NK-92 treated with Interleukin-12 subunit alpha and Interleukin-12 subunit beta, amount 100 ng/mL, for 24 hours (cell line): ENCODE results near the gene CPLANE2.
"Not testable (repeated sequence)": the region's sequence is repeated elsewhere in the genome, so short reads cannot be mapped to it uniquely, and the experiment has no call there.

Experiments used
- DNase-seq: peaks from one replicate; lab custom pipeline; 2025; lab: John Stamatoyannopoulos, UW

Gene CPLANE2

GRCh38 chr1:16248603-16249516, 11.9 kb upstream of the CPLANE2 start:
- no peak for DNase-seq

GRCh38 chr1:16248007-16248436, 11.0 kb upstream of the CPLANE2 start:
- DNase-seq, result no peak

DNA sequence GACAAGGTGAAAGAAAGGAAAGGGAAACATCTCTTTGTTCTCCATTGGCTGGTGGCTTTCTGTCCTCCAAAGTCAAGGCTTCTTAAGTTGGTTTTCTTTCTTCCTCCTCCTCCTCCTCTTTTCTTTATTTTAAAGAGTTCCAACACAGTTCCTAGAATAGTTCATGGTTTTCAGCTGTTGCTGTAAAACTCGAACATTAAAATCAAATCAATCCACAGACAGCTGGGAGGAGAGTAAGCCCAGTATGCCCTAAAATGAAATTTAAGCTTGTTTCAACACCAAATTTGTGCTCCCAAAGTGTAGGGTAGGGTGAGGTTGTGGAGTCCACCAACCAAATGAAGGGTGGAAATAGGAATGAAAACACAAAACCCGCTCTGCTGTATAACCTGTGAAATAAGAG, 10.5 kb upstream of the CPLANE2 start:
- no peak for DNase-seq

GRCh38 chr1:16246961-16247360, 10.0 kb upstream of the CPLANE2 start:
- DNase-seq, result no peak

- not testable (repeated sequence) for DNase-seq
Measured at GRCh38 chr1:16246239-16246638, 9.3 kb upstream of the CPLANE2 start.

- DNase-seq, result no peak
Measured at GRCh38 chr1:16245476-16246196, 8.7 kb upstream of the CPLANE2 start.

DNA sequence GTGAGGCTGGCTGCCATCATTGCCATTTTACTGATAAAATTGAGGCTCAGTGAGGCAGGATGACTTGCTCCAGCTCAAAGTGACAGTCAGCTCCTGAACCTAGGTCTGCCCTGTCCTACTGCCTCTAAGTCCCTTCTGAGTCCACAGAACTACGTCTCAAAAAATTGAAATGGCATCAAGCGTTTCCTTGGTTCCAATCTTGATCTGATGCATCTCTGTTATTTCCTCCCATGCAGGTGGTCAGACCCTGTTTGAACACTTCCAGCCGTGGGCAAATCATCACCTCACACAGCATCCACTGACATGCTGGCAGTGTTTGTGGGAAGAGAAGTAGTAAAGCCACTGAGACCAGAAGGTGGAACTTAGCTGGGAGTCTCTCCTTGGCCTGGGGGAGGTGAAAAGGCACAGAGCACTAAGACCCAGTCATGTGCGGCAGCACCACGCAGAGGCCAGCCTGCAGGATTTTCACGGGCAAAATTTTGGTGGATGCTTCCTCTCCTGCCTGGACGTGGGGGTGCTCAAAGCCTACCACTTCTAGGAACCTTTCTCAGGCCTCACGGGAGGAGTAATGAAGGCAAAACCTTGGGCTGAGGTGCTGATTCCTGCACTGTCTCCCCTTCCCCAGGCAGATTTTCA, 7.8 kb upstream of the CPLANE2 start:
- DNase-seq, result no peak

DNA sequence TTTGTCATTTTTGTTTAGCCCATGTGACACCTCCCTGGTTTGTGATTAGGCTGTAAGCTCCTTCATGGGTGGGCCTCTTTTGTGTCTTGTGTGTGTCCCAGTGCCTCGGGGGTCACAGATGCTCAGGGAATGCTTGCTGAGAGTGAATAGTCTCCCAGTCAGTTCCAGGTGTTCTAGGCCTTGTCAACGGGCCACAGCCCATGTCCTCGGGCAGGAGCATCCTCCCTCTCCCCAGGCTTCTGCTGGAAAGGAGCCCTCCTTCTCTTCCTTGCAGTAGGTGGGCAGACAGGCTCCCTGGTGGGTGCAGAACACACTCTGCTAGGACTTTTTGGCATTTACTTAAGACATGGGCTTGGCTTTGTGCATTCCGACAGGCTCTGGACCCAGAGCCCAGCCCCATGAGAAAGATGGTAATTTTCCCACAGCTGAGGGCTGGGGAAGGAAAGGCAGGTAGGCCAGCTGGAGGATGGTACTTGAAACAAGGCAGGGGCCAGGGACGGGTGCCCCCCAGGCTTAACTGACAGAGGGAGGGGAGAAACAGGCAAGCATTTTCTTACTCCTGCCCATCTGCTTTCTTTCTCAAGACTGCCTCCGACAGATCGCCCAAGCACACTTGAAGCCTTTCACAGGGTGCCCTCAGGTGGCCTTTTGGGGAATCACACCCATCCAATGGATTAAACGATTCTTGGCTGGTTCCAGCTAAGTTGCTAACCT, 7.1 kb upstream of the CPLANE2 start:
- peak; percentile 39 for DNase-seq

- no peak for DNase-seq
Measured at GRCh38 chr1:16243215-16243610, 6.2 kb upstream of the CPLANE2 start.

DNA sequence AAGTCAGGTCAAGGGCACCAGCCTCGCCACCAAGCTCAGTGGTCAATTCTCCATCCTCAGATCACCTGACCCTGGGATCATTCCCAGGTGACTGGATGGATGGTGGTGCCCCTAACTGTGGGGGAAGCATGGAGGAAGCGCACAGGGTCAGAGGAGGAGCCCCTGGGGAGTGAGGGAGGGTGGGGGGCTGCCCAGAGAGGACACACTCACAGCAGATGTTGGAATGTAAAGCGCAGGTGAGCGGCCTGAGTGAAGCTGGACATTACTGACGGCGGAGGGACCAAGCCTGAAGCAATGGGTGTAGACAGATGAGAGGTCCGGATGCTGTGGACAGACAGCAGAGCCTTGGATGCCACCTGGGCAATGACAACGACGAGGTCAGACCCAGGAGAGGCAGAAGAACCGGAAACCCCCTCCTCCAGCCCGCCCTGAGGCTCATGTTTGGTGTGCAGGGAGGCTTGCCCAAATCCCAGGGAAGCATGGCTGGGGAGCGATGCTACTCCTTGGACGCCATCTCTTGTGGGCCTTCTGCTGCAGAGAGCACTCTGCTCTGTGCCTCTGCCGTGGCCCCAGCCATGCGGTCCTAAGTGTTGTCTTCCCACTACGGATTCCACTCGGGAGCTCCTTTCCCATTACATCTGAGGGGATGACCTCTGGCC, 5.7 kb upstream of the CPLANE2 start:
- no peak for DNase-seq

GRCh38 chr1:16241221-16241708, 4.3 kb upstream of the CPLANE2 start:
- no peak for DNase-seq

DNA sequence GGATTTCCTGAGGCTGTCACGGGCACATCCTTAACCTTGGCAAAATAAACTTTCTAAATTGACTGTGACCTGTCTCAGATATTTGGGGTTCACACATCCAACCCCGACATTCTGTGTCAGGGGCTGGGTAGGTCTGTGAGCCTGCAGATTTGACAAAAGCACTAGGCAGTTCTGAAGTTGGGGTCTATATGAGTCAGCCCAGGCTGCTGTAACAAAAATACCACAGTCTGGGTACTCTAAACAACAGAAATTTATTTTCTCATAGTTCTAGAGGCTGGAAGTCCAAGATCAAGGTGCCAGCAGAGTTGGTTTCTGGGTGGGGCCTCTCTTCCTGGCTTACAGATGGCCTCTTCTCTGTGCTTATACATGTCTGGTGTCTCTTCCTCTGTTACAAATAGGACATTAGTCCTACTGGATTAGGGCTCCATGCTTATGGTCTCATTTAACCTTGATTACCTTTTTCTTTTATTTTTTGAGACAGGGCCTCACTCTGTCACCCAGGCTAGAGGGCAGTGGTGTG, 3.0 kb upstream of the CPLANE2 start:
- DNase-seq, result no peak

GRCh38 chr1:16237343-16237830, 404 bp upstream of the CPLANE2 start:
- DNase-seq, result no peak

DNA sequence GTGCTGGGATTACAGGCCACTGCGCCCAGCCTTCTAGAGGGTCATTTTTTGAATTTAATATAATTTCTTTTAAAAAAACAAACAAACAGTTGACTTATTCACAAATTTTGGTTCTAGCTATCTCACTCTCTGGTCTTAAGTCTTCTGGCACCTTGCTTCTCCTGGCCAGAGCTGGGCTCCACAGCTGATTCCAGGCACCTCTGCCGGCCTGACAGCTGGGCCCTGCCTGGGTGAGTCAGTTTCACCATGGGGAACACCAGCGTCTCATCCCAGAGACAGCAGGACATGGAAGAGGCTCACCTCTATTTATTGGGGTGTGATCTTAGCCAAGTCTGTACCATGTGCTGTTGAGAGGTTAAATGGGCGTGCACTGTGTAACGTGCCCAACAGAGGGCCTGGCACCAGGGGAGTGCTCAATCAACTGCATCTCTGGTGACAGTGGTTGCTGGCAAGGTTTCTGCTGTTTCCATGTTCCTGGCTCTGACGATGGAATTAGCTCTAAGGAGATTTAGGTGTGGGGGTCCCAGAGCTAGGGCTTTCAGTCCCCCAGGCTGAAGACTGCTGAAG, 956 bp downstream of the CPLANE2 start:
- peak; percentile 15 for DNase-seq

- no peak for DNase-seq
Measured at GRCh38 chr1:16235347-16235746, 1.6 kb downstream of the CPLANE2 start.

- no peak for DNase-seq
Measured at GRCh38 chr1:16233431-16233830, 3.6 kb downstream of the CPLANE2 start.

- no peak for DNase-seq
Measured at GRCh38 chr1:16232316-16232710, 4.7 kb downstream of the CPLANE2 start.

DNA sequence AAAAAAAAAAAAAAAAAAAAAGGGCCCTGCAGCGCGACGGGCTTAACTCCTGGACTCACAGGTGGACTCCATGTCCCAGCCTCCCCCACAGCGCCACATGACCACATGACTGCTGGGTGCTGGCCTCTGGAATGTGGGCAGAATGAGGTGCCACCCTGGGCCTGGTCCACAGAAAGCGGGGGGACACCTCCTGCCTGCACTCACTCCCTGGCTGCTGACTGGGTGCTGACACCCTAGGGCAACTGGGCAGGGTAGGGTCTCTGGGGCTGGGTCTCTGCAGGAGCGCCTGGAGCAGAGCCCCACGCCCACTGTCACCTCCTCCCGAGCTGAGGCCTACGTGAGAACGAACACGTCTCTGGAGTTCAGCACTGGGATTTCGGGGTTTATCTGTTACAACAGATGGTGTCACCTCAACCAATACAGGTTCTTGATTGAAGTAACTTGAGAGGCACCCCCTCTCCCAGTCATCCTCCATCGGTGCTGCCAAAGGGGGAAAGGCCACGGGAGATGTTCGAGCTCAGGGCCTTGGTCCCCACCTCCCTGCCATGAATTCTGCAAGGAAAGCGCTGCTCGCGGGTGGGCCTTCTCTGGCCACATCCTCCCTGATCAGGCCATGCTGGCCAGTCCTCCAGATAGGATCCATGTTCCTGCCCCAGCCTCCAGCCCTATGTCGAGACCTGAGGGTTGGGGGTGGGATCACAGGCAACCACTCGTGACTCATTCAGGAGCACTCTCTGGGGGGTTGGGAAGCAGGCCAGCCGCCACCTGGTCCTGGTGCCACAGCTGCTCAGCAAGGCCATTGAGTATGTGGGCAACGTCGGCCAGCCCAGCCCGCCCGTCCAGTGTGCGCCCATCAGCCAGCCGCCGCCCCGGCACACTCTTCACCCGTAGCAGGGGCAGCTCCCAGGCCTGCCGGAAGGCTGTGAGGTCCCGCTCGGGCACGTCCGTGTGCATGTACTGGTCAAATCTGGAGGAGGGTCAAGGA, 5.4 kb downstream of the CPLANE2 start:
- no peak for DNase-seq

- no peak for DNase-seq
Measured at GRCh38 chr1:16230744-16231143, 6.2 kb downstream of the CPLANE2 start.
